Measurements from ENCODE around the gene STEAP1B.
"Not testable (repeated sequence)": the region's sequence is repeated elsewhere in the genome, so short reads cannot be mapped to it uniquely, and the experiment has no call there.

Gene STEAP1B

GRCh38 chr7:22452142-22452959, 47.6 kb downstream of the STEAP1B start:
- DNase-seq: no peak

DNA sequence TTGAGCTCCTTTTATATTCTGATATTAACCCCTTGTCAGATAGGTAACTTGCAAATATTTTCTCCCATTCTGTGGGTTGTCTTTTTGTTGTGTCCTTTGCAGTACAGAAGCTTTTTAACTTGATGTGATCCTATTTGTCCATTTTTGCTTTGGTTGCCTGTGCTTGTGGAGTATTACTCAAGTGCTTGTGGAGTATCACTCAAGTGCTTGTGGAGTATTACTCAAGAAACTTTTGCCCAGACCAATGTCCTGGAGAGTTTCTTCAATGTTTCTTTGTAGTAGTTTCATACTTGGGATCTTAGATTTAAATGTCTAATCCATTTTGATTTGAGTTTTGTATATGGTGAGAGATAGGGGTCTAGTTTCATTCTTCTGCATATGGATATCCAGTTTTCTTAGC, 50.0 kb downstream of the STEAP1B start:
- DNase-seq: not testable (repeated sequence)

DNA sequence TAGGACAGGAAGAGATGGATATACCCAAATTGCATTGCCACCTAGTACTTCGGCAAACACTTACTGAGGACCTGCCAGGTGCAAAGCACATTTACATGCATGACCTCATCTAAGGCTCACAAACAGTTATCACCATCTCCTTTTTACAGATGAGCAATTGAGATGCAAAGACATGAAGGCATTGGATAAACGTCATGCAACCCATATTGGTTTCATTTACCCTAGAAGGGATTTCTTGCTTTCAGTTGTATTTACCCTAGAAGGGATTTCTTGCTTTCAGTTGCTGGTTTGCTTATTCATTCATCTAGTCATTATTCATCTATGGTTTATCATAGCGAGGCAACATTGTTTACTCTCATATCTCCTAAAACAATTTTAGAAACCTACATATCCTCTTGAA, 52.2 kb downstream of the STEAP1B start:
- DNase-seq: no peak

DNA sequence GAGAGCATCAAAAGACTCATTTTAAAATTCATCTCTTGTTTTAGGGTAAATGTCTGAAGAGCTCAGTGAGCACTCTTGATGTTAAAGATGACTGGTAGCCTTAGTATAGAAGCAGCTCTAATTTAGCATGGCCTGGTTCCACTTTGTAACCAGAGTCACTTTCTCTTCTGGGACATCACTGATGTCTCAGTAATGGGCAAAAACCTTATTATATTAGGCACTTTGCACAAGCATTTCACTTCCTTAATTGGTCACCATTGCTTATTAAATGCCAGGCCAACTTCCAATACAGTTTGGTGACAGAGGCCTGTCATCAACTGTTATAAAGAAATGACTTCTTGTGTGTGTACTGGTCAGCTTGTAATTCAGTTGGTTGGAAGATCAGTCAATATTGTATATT, 53.0 kb downstream of the STEAP1B start:
- no peak for DNase-seq

DNA sequence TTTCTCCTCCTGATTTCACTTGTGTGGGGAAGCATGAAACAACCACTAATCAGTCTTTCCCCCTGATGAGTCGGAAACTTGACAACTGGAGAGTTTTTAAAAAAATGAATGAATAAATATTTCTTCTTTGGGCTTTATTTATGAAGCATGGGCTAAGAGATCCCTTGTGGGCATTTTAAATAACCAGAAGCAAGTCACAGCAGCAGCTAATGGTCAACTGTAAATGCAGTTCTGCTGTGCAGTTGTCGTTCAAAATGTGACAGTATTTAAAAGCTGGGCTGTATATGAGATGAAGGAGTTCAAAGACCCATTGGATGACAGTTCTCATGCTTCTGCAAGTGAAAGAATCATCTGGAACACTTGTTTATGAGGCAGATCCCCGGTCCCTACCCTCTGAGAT, 54.1 kb downstream of the STEAP1B start:
- no peak for DNase-seq

- no peak for DNase-seq
These were observed 54.7 kb downstream of the STEAP1B start for GRCh38 chr7:22445140-22445743.

- DNase-seq: peak; percentile 15
These were observed 55.6 kb downstream of the STEAP1B start for GRCh38 chr7:22444181-22444971.

GRCh38 chr7:22443370-22444180, 56.4 kb downstream of the STEAP1B start:
- no peak for DNase-seq

- no peak for DNase-seq
These were observed 57.1 kb downstream of the STEAP1B start for GRCh38 chr7:22442882-22443369.

DNA sequence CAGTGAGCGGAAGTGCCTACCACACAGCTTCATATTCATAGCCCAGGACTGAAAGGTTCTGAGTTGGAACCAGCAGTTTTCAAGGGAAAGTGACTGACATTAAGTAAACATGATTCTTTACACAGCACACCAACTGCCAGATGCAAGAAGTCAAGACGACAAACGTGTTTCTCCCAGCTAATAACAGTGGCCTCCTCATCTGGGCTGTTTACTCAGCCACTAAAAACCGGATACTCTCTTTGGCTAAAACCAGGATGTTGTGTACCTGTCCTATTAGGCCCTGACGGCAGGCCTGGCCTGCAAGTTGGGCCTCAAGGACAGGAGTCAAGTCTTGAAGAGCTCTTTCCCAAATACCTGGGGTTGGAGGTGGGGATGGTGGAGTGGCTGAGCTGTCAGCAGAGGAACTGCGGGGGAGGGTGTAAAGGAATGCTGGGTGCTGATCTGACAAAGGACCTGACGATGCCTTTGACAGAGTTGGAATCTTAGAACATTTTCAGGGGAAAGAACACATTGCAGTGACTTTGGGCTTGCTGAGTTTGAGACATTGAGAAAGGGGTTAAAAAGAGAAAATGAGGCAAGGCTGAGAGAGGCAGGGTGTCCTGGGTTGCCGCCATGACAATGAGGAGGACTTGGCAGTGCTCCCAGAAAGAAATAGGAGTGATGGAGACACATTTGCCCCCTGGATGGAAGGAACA, 57.7 kb downstream of the STEAP1B start:
- no peak for DNase-seq

GRCh38 chr7:22441157-22441556, 58.8 kb downstream of the STEAP1B start:
- no peak for DNase-seq

- DNase-seq: no peak
These were observed 61.0 kb downstream of the STEAP1B start for GRCh38 chr7:22438994-22439393.

GRCh38 chr7:22436552-22436951, 63.4 kb downstream of the STEAP1B start:
- DNase-seq: not testable (repeated sequence)

DNA sequence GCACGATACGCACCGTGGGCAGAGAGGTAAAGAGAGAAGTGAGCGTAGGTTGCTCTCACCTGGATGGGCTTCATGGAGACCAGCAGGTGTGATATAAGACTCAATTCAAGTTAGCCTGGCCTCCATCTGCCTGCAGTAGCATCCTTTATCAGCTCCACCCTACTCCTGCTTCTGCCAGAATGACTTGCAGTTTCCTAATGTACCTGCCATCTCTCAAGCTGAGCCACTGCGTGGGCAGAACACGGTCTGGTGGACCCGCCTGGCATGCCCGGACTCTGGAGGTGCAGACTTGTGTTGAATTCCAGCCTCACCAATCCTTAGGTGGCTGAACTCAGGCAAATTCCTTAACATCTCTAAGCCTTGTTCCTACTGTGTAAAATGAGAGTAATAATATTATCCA, 64.3 kb downstream of the STEAP1B start:
- no peak for DNase-seq

- DNase-seq: no peak
These were observed 64.9 kb downstream of the STEAP1B start for GRCh38 chr7:22435105-22435504.

GRCh38 chr7:22433710-22434460, 66.1 kb downstream of the STEAP1B start:
- DNase-seq: no peak

- not testable (repeated sequence) for DNase-seq
These were observed 66.8 kb downstream of the STEAP1B start for GRCh38 chr7:22433165-22433700.

- DNase-seq: no peak
These were observed 67.7 kb downstream of the STEAP1B start for GRCh38 chr7:22432203-22432718.

- DNase-seq: no peak
These were observed 69.5 kb downstream of the STEAP1B start for GRCh38 chr7:22430457-22430856.

GRCh38 chr7:22429386-22429785, 70.6 kb downstream of the STEAP1B start:
- no peak for DNase-seq

- DNase-seq: no peak
These were observed 72.1 kb downstream of the STEAP1B start for GRCh38 chr7:22427855-22428254.
